ENCODE results near the gene CFAP97D2. TPM values are rescaled to one million over a fixed set of nuclear protein-coding genes. Genes with fewer than 3 reads are reported as not detected.

Gene CFAP97D2
- not detected for total RNA-seq

DNA sequence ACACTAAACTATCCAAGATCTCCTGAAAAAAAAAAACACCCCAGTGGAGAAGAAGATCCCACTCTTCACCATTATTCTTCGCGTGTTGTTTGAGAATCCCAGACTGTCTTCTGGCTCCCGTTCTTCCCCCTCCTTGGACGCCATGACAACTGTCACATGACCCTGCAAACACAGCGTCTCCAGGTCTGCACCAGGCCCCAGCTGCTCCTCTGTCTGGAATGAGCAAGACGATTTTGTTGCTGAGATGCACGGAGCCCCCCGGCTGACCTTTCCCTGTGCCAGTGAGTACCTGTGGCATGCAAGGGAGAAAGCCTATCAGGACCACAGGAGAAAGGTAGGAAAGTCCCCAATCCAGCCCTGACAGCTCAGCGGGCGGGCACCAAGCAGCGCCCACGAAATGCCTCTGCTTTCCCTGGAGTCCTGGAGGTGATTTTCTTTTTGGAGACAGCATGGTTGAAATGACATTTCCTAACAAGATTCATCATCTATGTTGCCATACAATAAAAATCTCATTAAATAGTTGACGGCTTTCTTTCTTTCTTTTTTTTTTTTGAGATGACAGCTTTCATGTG, at the start of gene CFAP97D2:
Gene CFAP97D2, plus strand, starts transcription at position 171 of the 572 bp plus-strand sequence. Its CDS starts 74 bp downstream, at position 245.
- Histone ChIP-seq H3K27ac (no peak within 1 kb of the TSS), H3K4me3 (no peak within 1 kb of the TSS), H3K36me3 (no peaks in the 10 kb centered on the region), H3K27me3 (no peaks in the 10 kb centered on the region), H3K9me3 (no peaks in the 10 kb centered on the region), H3K4me1 (no peaks in the 10 kb centered on the region)
- DNase-seq (ENCODE audit: low spot score) = no peak
- TF ChIP-seq, protein P1, sequence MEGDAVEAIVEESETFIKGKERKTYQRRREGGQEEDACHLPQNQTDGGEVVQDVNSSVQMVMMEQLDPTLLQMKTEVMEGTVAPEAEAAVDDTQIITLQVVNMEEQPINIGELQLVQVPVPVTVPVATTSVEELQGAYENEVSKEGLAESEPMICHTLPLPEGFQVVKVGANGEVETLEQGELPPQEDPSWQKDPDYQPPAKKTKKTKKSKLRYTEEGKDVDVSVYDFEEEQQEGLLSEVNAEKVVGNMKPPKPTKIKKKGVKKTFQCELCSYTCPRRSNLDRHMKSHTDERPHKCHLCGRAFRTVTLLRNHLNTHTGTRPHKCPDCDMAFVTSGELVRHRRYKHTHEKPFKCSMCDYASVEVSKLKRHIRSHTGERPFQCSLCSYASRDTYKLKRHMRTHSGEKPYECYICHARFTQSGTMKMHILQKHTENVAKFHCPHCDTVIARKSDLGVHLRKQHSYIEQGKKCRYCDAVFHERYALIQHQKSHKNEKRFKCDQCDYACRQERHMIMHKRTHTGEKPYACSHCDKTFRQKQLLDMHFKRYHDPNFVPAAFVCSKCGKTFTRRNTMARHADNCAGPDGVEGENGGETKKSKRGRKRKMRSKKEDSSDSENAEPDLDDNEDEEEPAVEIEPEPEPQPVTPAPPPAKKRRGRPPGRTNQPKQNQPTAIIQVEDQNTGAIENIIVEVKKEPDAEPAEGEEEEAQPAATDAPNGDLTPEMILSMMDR (IDR thresholded peaks at IDR 0.05) = no peak

DNA sequence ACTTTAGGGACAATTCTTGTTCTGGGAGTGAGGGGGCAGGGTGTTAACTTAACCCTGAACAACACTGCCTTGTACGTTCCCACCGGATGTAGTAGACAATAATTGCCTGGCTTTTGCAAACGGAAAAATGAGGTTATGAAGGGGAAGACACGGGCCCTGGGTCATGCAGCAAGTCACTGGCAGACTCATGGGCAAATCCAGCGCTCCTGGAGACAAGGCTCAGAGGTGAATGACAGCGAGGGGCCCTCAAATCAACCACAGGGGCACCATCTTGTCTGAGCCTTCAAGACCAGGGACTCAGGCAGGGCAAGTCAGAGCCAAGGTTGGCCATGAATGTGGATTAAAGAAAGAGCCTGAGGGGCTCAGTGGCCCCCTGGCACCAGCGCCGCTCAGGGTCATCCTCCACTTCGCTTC, 49.4 kb upstream of the CFAP97D2 start:
- Histone ChIP-seq H3K36me3 (no peaks in the 10 kb centered on the region), H3K27ac (peak overlapping the region; percentile 81 to 88), H3K4me3 (no peak overlapping the region), H3K4me1 (peaks cover 0 to 59% of the 10 kb centered on the region in 2 donors), H3K9me3 (no peaks in the 10 kb centered on the region), H3K27me3 (no peaks in the 10 kb centered on the region)
- TF ChIP-seq, protein P1 (IDR thresholded peaks at IDR 0.05) = no peak
- DNase-seq (ENCODE audit: low spot score) = no peak

DNA sequence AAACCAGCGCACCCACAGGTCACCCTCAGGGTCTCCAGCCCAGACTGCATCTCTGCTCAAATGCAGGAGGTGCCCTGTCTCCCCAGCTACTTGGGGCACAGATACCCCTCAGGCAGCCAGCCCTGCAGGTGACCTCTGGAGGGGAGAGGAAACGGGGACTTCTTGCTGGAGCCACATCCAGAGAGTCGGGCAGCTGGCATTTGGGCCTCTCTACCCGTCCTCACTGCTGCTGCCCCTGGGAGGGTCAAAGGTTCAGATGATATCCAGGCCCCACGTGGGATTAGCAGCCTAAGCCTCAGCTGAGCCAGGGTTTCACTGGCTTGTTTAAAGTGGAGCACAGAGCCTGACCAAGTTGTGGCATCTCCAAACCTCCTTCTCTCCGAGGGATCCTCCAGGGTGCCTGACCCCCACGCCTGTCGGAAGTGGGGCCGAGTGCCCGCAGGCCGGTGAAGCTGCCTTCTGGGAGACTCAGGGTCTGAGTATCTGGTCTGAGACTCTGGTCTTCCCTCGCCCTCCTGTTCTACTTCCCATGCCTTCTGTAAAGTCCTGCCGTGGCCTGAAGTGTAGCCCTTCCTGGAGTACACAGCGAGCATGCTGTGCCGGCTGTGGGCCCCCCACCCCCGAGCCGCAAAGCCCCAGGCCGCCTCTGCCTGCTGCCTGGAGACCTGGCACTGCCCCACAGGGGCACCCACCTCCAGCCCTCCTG, 48.8 kb upstream of the CFAP97D2 start:
- peak overlapping the region; percentile 89 to 96 for H3K4me3 ChIP-seq
- H3K27ac ChIP-seq = peak overlapping the region; percentile 85 to 88
- H3K9me3 ChIP-seq = no peaks in the 10 kb centered on the region
- TF ChIP-seq, protein P1 (IDR thresholded peaks at IDR 0.05) = no peak
- DNase-seq (ENCODE audit: low spot score) = no peak
- peaks cover 0 to 60% of the 10 kb centered on the region in 2 donors for H3K4me1 ChIP-seq
- no peaks in the 10 kb centered on the region for H3K36me3 ChIP-seq
- H3K27me3 ChIP-seq = no peaks in the 10 kb centered on the region

DNA sequence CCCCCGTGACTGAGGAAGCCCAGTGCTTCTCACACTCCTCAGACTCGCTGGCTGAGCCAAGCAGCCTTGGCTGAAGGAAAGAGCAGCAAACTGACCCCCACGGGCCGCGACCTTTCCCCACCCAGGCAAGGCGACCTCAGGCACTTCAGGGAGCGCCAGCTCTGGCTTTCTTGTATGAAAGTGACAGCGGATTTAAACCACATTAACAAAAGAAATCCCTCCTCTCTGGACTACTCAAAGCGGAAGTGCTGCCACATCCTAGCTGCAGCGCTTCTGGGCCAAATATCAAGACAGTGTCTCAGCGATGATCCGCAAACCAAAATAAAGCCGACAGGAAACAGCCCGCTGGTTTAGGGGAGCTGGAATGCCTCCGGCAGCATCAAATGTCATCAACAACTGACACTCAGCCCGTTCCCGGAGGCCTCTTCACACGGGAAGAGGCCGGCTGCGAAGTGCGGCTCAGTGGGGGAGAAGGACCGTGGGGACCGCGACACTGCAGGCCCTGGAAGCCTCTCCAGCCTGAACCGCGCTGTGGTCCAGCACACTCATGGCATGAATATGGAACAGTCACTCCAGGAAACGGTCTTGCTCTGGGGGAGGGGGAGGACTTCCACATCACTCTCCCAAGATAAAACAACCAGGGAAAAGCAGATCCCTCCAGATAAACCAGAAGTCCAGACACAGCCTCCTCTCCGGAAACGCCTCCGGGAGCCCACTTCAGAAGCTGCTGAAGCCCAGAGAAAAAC, 48.0 kb upstream of the CFAP97D2 start:
- Histone ChIP-seq H3K4me1 (peaks cover 0 to 60% of the 10 kb centered on the region in 2 donors), H3K9me3 (no peaks in the 10 kb centered on the region), H3K36me3 (no peaks in the 10 kb centered on the region), H3K27ac (peak overlapping the region; percentile 85 to 88), H3K4me3 (peak overlapping the region; percentile 89 to 96), H3K27me3 (no peaks in the 10 kb centered on the region)
- TF ChIP-seq, protein P1 (IDR thresholded peaks at IDR 0.05) = no peak
- peak; percentile 71 for DNase-seq (ENCODE audit: low spot score)

DNA sequence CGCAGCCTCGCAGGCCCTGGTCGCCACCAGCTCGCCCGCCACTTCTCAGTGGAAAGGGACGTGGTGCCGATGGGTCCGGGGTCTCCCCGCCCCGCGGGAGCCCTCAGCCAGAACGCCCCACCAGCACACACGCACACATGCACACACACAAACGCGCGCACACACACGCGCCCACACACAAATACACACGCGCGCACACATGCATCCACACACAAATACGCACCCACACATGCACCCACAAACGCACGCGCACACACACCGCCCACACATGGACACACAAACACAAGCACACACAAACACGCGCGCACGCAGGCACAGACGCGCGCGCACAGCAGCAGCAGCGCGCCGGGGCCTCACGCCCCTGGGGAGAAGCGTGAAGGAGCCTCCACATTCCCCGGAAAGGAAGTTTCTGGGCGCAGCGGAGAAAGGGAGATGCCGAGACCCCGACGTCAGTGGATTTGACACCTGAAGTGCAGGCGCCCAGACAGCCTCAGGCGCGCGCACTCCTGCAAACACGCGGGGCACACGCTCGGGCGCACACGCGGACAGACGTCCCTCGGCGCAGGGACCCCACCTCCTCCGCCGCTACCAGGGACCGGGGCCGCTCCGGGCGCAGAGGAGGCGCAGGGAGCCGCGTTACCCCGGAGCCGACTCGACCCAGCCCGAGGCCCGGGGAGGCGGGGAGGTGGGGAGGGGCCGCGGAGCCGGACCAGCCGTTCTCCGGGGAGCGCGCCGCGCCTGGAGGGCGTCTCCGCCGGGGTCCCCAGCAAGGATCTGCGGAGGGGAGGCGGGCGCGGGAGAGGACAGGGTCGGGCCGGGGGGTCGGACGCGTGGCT, 47.3 kb upstream of the CFAP97D2 start:
- peak overlapping the region; percentile 85 to 88 for H3K27ac ChIP-seq
- no peaks in the 10 kb centered on the region for H3K9me3 ChIP-seq
- H3K4me1 ChIP-seq = peaks cover 0 to 56% of the 10 kb centered on the region in 2 donors
- H3K4me3 ChIP-seq = peak overlapping the region; percentile 89 to 96
- DNase-seq (ENCODE audit: low spot score) = peak; percentile 56
- H3K36me3 ChIP-seq = no peaks in the 10 kb centered on the region
- H3K27me3 ChIP-seq = no peaks in the 10 kb centered on the region
- TF ChIP-seq, protein P1 (IDR thresholded peaks at IDR 0.05) = no peak

All from right atrium auricular region (tissue), 2 donors.